Tibial nerve (tissue), 4 donors: ENCODE measurements around the gene SATB1.

Experiments used
- CTCF ChIP-seq, 5 experiments: fragments of 200-600 bp in 3 of 5; fragments of 450-650 bp in 2 of 5; sonication (generic) in 3 of 5; IDR thresholded peaks; one replicate each; pipeline ENCODE4 v1.5.1; 2016 to 2019; ENCODE audit warnings: antibody characterized with exemption in 5 of 5, mild to moderate bottlenecking in 3 of 5, moderate library complexity in 2 of 5
- EP300 ChIP-seq, 2 donors: sonication (generic); formaldehyde crosslinking; IDR thresholded peaks; one replicate each; pipeline ENCODE4 v1.6.1; 2017; ENCODE audit warnings: antibody characterized with exemption in 2 of 2, mild to moderate bottlenecking in 1 of 2
- POLR2A ChIP-seq, 2 donors: fragments of 450-650 bp; IDR thresholded peaks; one replicate each; pipeline ENCODE4 v1.6.1; 2017; ENCODE audit warnings: antibody characterized with exemption in 2 of 2, mild to moderate bottlenecking in 2 of 2, moderate library complexity in 2 of 2

- TF ChIP-seq CTCF (IDR thresholded peaks at IDR 0.05) (no peak), POLR2A (IDR thresholded peaks at IDR 0.05) (no peak), EP300 (IDR thresholded peaks at IDR 0.05) (no peak)
Observed at GRCh38 chr3:18346097-18346496, 79.0 kb downstream of the SATB1 start.
